Liver (tissue), 9 donors: ENCODE data around the gene BBC3. TPM values are rescaled to one million over a fixed set of nuclear protein-coding genes. Genes with fewer than 3 reads are reported as not detected.

Experiments used
- DNase-seq: peaks from one replicate; pipeline ENCODE4 v3.0.0-alpha.2; 2017; ENCODE audit warnings: low spot score
- H3K27ac ChIP-seq, 2 donors: one replicate each; pipeline ENCODE4 v1.7.0; 2013; ENCODE audit warnings: inconsistent platforms in 2 of 2, low read length in 2 of 2, control low read depth in 1 of 2, low read depth in 1 of 2, mild to moderate bottlenecking in 1 of 2
- H3K27me3 ChIP-seq, 4 donors: one replicate each; pipeline versions ENCODE4 v1.6.1 to v1.7.0; 2013; ENCODE audit warnings: low read length in 3 of 4, inconsistent platforms in 1 of 4, mild to moderate bottlenecking in 1 of 4, moderate library complexity in 1 of 4; ENCODE audit not compliant: control insufficient read depth in 4 of 4, insufficient read depth in 4 of 4
- H3K36me3 ChIP-seq, 4 donors: one replicate each; pipeline versions ENCODE4 v1.6.1 to v1.7.0; 2013; ENCODE audit warnings: low read length in 3 of 4, mild to moderate bottlenecking in 3 of 4, low read depth in 1 of 4, moderate library complexity in 1 of 4; ENCODE audit not compliant: control insufficient read depth in 4 of 4, insufficient read depth in 3 of 4
- H3K4me1 ChIP-seq, 4 donors: one replicate each; pipeline versions ENCODE4 v1.6.1 to v1.7.0; 2013; ENCODE audit warnings: low read length in 3 of 4, mild to moderate bottlenecking in 3 of 4, moderate library complexity in 1 of 4; ENCODE audit not compliant: control insufficient read depth in 4 of 4, insufficient read depth in 4 of 4
- H3K4me3 ChIP-seq, 3 donors: one replicate each; pipeline versions ENCODE4 v1.6.1 to v1.7.0; 2013; ENCODE audit warnings: low read length in 3 of 3, control low read depth in 1 of 3, low read depth in 1 of 3, mild to moderate bottlenecking in 1 of 3
- H3K9ac ChIP-seq, 2 donors: one replicate each; pipeline ENCODE4 v1.7.0; 2013; ENCODE audit warnings: low read length in 2 of 2, mild to moderate bottlenecking in 2 of 2, moderate library complexity in 2 of 2, control low read depth in 1 of 2, low read depth in 1 of 2
- H3K9me3 ChIP-seq, 4 donors: one replicate each; pipeline versions ENCODE4 v1.6.1 to v1.7.0; 2013; ENCODE audit warnings: low read length in 3 of 4; ENCODE audit not compliant: control insufficient read depth in 4 of 4
- FOXA1 ChIP-seq: IDR thresholded peaks from 2 replicates; pipeline ENCODE4 v1.6.1; 2016; ENCODE audit warnings: antibody characterized with exemption
- FOXA2 ChIP-seq: IDR thresholded peaks from 2 replicates; pipeline ENCODE4 v1.6.1; 2016; ENCODE audit warnings: antibody characterized with exemption
- GABPA ChIP-seq, 2 donors: IDR thresholded peaks in 1 of 2; conservative IDR thresholded peaks in 1 of 2; 2 replicates each; pipeline ENCODE4 v1.6.1; 2016; ENCODE audit warnings: antibody characterized with exemption in 2 of 2, mild to moderate bottlenecking in 1 of 2, moderate library complexity in 1 of 2
- HNF4A ChIP-seq, 2 donors: conservative IDR thresholded peaks; 2 replicates each; pipeline ENCODE4 v1.6.1; 2016; ENCODE audit warnings: antibody characterized with exemption in 2 of 2, mild to moderate bottlenecking in 2 of 2
- HNF4G ChIP-seq: IDR thresholded peaks from 2 replicates; pipeline ENCODE4 v1.6.1; 2016; ENCODE audit warnings: antibody characterized with exemption
- JUND ChIP-seq, 2 donors: IDR thresholded peaks; 2 replicates each; pipeline ENCODE4 v1.6.1; 2016; ENCODE audit warnings: antibody characterized with exemption in 2 of 2
- NR2F2 ChIP-seq: IDR thresholded peaks from 2 replicates; pipeline ENCODE4 v1.6.1; 2016; ENCODE audit warnings: antibody characterized with exemption
- RAD21 ChIP-seq, 2 donors: IDR thresholded peaks; 2 replicates each; pipeline ENCODE4 v1.6.1; 2016; ENCODE audit warnings: antibody characterized with exemption in 2 of 2, mild to moderate bottlenecking in 2 of 2
- RXRA ChIP-seq, 2 donors: IDR thresholded peaks; 2 replicates each; pipeline ENCODE4 v1.6.1; 2017 to 2018; ENCODE audit warnings: antibody characterized with exemption in 2 of 2, mild to moderate bottlenecking in 1 of 2
- SP1 ChIP-seq: IDR thresholded peaks from 2 replicates; pipeline ENCODE4 v1.6.1; 2018; ENCODE audit warnings: antibody characterized with exemption, mild to moderate bottlenecking
- TAF1 ChIP-seq: conservative IDR thresholded peaks from 2 replicates; pipeline ENCODE4 v1.6.1; 2016; ENCODE audit warnings: antibody characterized with exemption, mild to moderate bottlenecking
- YY1 ChIP-seq: IDR thresholded peaks from 2 replicates; pipeline ENCODE4 v1.6.1; 2016; ENCODE audit warnings: antibody characterized with exemption, mild to moderate bottlenecking
- ZBTB33 ChIP-seq: IDR thresholded peaks from 2 replicates; pipeline ENCODE4 v1.6.1; 2016; ENCODE audit warnings: antibody characterized with exemption
- WGBS: extraction: QIAGEN DNeasy Blood & Tissue Kit; methylation state at CpG from one replicate; pipeline ENCODE4 v1.1.7; 2013; 5-methylcytosine and 5-hydroxymethylcytosine counted together
- polyA plus RNA-seq, 2 donors: library from polyadenylated mRNA; stranded (reverse) in 1 of 2; unstranded in 1 of 2; fragments of 200-250 nt in 1 of 2; fragments of >200 nt in 1 of 2; fragmentation: Nextera tagmentation in 1 of 2; extraction: Ambion mirVana in 1 of 2; gene quantifications; one replicate each; pipeline versions ENCODE4 v1.2.1 to v1.2.3, GENCODE V29; 2013 to 2015
- total RNA-seq, 2 donors: library from RNA; depleted of rRNA; stranded (reverse); fragments of >200 nt; gene quantifications; one replicate each; pipeline ENCODE4 v1.2.3, GENCODE V29; 2014
- TF ChIP-seq, protein P1 (sequence below): IDR thresholded peaks from 2 replicates; pipeline ENCODE4 v1.6.1; 2016; ENCODE audit warnings: antibody characterized with exemption, mild to moderate bottlenecking
- TF ChIP-seq, protein P2 (sequence below): IDR thresholded peaks from 2 replicates; pipeline ENCODE4 v1.6.1; 2016; ENCODE audit warnings: antibody characterized with exemption
- donor health status: healthy.
- donor health status: healthy.
- donor health status: healthy.
- donor health status: healthy.
- donor health status: healthy.

BBC3 gene
- total and polyA plus RNA-seq, 4 donors: 0.35 to 2.6 (median 1.6) TPM

DNA sequence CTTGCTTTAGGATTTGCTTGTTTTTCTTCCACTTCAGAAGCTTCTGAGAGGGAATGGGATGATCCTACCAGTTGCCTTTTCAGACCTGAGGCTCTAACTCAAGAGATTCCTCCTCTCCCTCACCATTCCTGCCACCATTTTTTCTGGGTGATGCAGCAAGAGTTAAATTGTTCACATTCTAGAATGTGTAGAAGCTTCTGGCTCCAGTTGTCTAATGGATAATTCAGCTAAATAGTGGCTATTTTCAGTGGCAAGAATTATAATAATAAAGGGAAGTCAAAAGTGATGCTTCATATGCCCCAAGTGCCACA is 20.9 kb downstream of the BBC3 start:
- no peaks in the 10 kb centered on the region for H3K27me3 ChIP-seq
- H3K27ac ChIP-seq: no peak overlapping the region
- no peak overlapping the region for H3K9ac ChIP-seq
- no peak overlapping the region for H3K4me3 ChIP-seq
- no peaks in the 10 kb centered on the region for H3K9me3 ChIP-seq
- peaks cover 0 to 24% (median 8%) of the 10 kb centered on the region in 4 donors for H3K36me3 ChIP-seq
- H3K4me1 ChIP-seq: no peaks in the 10 kb centered on the region
- TF ChIP-seq HNF4G (no peak), NR2F2 (no peak), ZBTB33 (no peak), SP1 (no peak), GABPA (IDR thresholded peaks at IDR 0.05 in 1 of 2, conservative IDR thresholded peaks at IDR 0.05 in 1 of 2) (no peak), JUND (IDR thresholded peaks at IDR 0.05) (no peak), RAD21 (IDR thresholded peaks at IDR 0.05) (no peak), HNF4A (conservative IDR thresholded peaks at IDR 0.05) (no peak), FOXA1 (no peak), YY1 (no peak)
- TF ChIP-seq, protein P1, sequence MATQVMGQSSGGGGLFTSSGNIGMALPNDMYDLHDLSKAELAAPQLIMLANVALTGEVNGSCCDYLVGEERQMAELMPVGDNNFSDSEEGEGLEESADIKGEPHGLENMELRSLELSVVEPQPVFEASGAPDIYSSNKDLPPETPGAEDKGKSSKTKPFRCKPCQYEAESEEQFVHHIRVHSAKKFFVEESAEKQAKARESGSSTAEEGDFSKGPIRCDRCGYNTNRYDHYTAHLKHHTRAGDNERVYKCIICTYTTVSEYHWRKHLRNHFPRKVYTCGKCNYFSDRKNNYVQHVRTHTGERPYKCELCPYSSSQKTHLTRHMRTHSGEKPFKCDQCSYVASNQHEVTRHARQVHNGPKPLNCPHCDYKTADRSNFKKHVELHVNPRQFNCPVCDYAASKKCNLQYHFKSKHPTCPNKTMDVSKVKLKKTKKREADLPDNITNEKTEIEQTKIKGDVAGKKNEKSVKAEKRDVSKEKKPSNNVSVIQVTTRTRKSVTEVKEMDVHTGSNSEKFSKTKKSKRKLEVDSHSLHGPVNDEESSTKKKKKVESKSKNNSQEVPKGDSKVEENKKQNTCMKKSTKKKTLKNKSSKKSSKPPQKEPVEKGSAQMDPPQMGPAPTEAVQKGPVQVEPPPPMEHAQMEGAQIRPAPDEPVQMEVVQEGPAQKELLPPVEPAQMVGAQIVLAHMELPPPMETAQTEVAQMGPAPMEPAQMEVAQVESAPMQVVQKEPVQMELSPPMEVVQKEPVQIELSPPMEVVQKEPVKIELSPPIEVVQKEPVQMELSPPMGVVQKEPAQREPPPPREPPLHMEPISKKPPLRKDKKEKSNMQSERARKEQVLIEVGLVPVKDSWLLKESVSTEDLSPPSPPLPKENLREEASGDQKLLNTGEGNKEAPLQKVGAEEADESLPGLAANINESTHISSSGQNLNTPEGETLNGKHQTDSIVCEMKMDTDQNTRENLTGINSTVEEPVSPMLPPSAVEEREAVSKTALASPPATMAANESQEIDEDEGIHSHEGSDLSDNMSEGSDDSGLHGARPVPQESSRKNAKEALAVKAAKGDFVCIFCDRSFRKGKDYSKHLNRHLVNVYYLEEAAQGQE: no peak
- TF ChIP-seq, protein P2, sequence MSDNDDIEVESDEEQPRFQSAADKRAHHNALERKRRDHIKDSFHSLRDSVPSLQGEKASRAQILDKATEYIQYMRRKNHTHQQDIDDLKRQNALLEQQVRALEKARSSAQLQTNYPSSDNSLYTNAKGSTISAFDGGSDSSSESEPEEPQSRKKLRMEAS: no peak
- DNase-seq: no peak

- Histone ChIP-seq H3K4me1 (no peaks in the 10 kb centered on the region), H3K27me3 (no peaks in the 10 kb centered on the region), H3K4me3 (no peak overlapping the region), H3K27ac (no peak overlapping the region), H3K36me3 (peaks cover 0 to 24% (median 8%) of the 10 kb centered on the region in 4 donors), H3K9me3 (no peaks in the 10 kb centered on the region), H3K9ac (no peak overlapping the region)
- DNase-seq: no peak
- TF ChIP-seq GABPA (IDR thresholded peaks at IDR 0.05 in 1 of 2, conservative IDR thresholded peaks at IDR 0.05 in 1 of 2) (no peak), FOXA1 (no peak), FOXA2 (no peak), HNF4A (conservative IDR thresholded peaks at IDR 0.05) (no peak), YY1 (no peak), RXRA (IDR thresholded peaks at IDR 0.05) (no peak), TAF1 (no peak), HNF4G (no peak), JUND (IDR thresholded peaks at IDR 0.05) (no peak)
- WGBS: 89% methylated on average over 13 of the region's 13 CpGs
Measured at GRCh38 chr19:47209319-47210179, 21.4 kb downstream of the BBC3 start.
